LNCaP clone FGC (cell line): ENCODE data around the gene GRHL3.

ENCODE experiments used
- DNase-seq: peaks from one replicate; pipeline ENCODE4 v3.0.0-alpha.2; 2011; ENCODE audit warnings: low read depth
- H3K4me3 ChIP-seq: 2 replicates; pipeline ENCODE4 v1.5.1; 2011; ENCODE audit warnings: mild to moderate bottlenecking, low read depth, low read length, control low read depth
- CTCF ChIP-seq: IDR thresholded peaks from 2 replicates; pipeline ENCODE4 v1.5.1; 2012; ENCODE audit warnings: mild to moderate bottlenecking; ENCODE audit not compliant: control insufficient read depth, insufficient read depth; ENCODE audit errors: extremely low read depth

GRHL3 gene

GRCh38 chr1:24374891-24375786 lies 56.0 kb downstream of the GRHL3 start:
- no peak for TF ChIP-seq CTCF
- no peak overlapping the region for H3K4me3 ChIP-seq
- no peak for DNase-seq

- H3K4me3 ChIP-seq = no peak overlapping the region
- no peak for DNase-seq
- TF ChIP-seq CTCF = no peak
Observed at GRCh38 chr1:24379733-24380315, 60.7 kb downstream of the GRHL3 start.

GRCh38 chr1:24380508-24380907 lies 61.4 kb downstream of the GRHL3 start:
- H3K4me3 ChIP-seq = no peak overlapping the region
- no peak for TF ChIP-seq CTCF

GRCh38 chr1:24381256-24381655 lies 62.1 kb downstream of the GRHL3 start:
- H3K4me3 ChIP-seq = no peak overlapping the region
- DNase-seq = no peak
- no peak for TF ChIP-seq CTCF

More at GRCh38 chr1:24380508-24380907, 61.4 kb downstream of the GRHL3 start:
- DNase-seq = no peak

GRCh38 chr1:24382165-24382577 lies 63.0 kb downstream of the GRHL3 start:
- no peak for DNase-seq
- no peak for TF ChIP-seq CTCF

GRCh38 chr1:24383381-24383940 lies 64.3 kb downstream of the GRHL3 start:
- no peak overlapping the region for H3K4me3 ChIP-seq
- TF ChIP-seq CTCF = no peak
- DNase-seq = no peak

More at GRCh38 chr1:24382165-24382577, 63.0 kb downstream of the GRHL3 start:
- no peak overlapping the region for H3K4me3 ChIP-seq
